ENCODE data around the gene FURIN. TPM values are rescaled to one million over a fixed set of nuclear protein-coding genes. Genes with fewer than 3 reads are reported as not detected.

The FURIN gene
- total RNA-seq, 4 donors from 2014 or later: 28.7 to 71.1 (median 42.4) TPM

GRCh38 chr15:90909976-90910375 lies 41.6 kb downstream of the FURIN start:
- Histone ChIP-seq H3K4me3 (no peak overlapping the region), H3K27ac (peak overlapping the region in 3 of 4 donors; percentile 56 to 96 (median 94)), H3K36me3 (peaks cover 7 to 87% (median 66%) of the 10 kb centered on the region in 3 donors), H3K27me3 (no peaks in the 10 kb centered on the region), H3K9me3 (no peaks in the 10 kb centered on the region), H3K4me1 (peaks cover 0 to 53% (median 35%) of the 10 kb centered on the region in 4 donors)
- 84 to 90% methylated on average over 8 of the region's 8 CpGs for WGBS, 2 donors
- no peak for DNase-seq (ENCODE audit: low spot score in 2 of 2)
- TF ChIP-seq, protein P1, sequence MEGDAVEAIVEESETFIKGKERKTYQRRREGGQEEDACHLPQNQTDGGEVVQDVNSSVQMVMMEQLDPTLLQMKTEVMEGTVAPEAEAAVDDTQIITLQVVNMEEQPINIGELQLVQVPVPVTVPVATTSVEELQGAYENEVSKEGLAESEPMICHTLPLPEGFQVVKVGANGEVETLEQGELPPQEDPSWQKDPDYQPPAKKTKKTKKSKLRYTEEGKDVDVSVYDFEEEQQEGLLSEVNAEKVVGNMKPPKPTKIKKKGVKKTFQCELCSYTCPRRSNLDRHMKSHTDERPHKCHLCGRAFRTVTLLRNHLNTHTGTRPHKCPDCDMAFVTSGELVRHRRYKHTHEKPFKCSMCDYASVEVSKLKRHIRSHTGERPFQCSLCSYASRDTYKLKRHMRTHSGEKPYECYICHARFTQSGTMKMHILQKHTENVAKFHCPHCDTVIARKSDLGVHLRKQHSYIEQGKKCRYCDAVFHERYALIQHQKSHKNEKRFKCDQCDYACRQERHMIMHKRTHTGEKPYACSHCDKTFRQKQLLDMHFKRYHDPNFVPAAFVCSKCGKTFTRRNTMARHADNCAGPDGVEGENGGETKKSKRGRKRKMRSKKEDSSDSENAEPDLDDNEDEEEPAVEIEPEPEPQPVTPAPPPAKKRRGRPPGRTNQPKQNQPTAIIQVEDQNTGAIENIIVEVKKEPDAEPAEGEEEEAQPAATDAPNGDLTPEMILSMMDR (IDR thresholded peaks at IDR 0.05): no peak
- TF ChIP-seq EP300 (IDR thresholded peaks at IDR 0.05) (no peak), POLR2A (IDR thresholded peaks at IDR 0.05) (no peak)

DNA sequence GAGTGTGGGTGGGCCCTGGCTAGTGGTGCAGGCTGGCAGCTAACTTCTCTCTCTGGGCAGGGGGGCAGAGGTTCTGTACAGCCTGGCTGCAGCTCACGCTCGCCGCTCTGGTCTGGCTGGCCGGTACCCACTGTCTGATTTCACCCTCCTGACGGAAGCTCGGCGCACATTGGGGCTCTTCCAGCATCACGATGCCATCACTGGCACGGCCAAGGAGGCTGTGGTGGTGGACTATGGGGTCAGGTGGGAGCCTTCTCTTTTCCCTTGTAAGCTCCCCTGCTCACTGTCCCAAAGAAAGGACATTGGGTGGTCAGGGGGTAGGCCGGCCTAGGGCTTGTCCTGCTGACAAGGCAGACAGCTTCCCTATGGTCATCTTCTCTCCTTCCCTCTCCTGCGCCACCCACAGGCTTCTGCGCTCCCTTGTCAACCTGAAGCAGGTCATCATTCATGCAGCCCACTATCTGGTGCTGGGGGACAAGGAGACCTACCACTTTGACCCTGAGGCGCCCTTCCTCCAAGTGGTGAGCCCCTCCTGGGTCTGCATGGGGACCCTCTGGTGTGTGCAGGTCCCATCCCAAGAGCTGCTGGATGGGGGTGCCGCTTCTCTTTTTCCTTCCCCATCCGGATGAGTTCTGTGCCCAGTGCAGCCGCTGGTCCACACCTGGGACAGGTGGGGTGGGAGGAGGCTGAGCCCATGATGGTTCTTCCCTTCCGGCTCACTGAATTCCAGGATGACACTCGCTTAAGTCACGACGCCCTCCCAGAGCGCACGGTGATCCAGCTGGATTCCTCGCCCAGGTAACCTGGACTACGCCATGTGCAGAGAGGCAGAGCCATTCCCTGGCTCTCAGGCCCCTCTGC lies 42.3 kb downstream of the FURIN start:
- peaks cover 9 to 87% (median 60%) of the 10 kb centered on the region in 3 donors for H3K36me3 ChIP-seq

DNA sequence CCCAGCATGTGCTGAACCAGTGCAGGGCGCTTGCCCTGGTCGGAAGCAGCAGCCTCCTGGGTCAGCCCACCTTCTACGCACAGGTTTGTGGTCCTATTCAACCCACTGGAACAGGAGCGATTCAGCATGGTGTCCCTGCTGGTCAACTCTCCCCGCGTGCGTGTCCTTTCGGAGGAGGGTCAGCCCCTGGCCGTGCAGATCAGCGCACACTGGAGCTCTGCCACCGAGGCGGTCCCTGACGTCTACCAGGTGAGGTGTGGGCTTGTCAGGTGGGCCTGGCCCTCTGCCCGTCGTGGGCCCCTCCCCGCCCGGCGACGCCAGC lies 42.9 kb downstream of the FURIN start:
- H3K36me3 ChIP-seq: peaks cover 9 to 87% (median 54%) of the 10 kb centered on the region in 3 donors
- WGBS, 2 donors: 90 to 93% methylated on average over 6 to 19 of the region's 19 CpGs

More for the DNA sequence above, 42.3 kb downstream of the FURIN start:
- H3K4me1 ChIP-seq: peaks cover 0 to 51% (median 32%) of the 10 kb centered on the region in 4 donors
- H3K27me3 ChIP-seq: no peaks in the 10 kb centered on the region
- peak overlapping the region in 2 of 4 donors; percentile 94 to 96 for H3K27ac ChIP-seq
- no peak for DNase-seq (ENCODE audit: low spot score in 2 of 2)
- H3K4me3 ChIP-seq: no peak overlapping the region
- no peaks in the 10 kb centered on the region for H3K9me3 ChIP-seq
- TF ChIP-seq, protein P1 (IDR thresholded peaks at IDR 0.05): no peak
- no peak for TF ChIP-seq EP300 (IDR thresholded peaks at IDR 0.05)
- 92 to 95% methylated on average over 21 to 24 of the region's 24 CpGs for whole genome bisulfite sequencing, 2 donors

GRCh38 chr15:90911906-90912769 lies 43.8 kb downstream of the FURIN start:
- TF ChIP-seq, protein P1 (IDR thresholded peaks at IDR 0.05): no peak
- TF ChIP-seq POLR2A (IDR thresholded peaks at IDR 0.05) (no peak), EP300 (IDR thresholded peaks at IDR 0.05) (no peak)
- no peaks in the 10 kb centered on the region for H3K27me3 ChIP-seq
- WGBS, 2 donors: 89 to 90% methylated on average over 18 to 30 of the region's 30 CpGs
- H3K9me3 ChIP-seq: no peaks in the 10 kb centered on the region
- peaks cover 12 to 87% (median 46%) of the 10 kb centered on the region in 3 donors for H3K36me3 ChIP-seq
- no peak overlapping the region for H3K4me3 ChIP-seq
- no peak overlapping the region for H3K27ac ChIP-seq
- peaks cover 0 to 36% (median 23%) of the 10 kb centered on the region in 4 donors for H3K4me1 ChIP-seq
- no peak for DNase-seq (ENCODE audit: low spot score in 2 of 2)

More for the DNA sequence above, 42.9 kb downstream of the FURIN start:
- no peaks in the 10 kb centered on the region for H3K9me3 ChIP-seq
- DNase-seq (ENCODE audit: low spot score in 2 of 2): no peak
- peaks cover 0 to 45% (median 31%) of the 10 kb centered on the region in 4 donors for H3K4me1 ChIP-seq
- H3K27me3 ChIP-seq: no peaks in the 10 kb centered on the region
- no peak overlapping the region for H3K27ac ChIP-seq
- H3K4me3 ChIP-seq: no peak overlapping the region
- TF ChIP-seq EP300 (IDR thresholded peaks at IDR 0.05) (no peak), POLR2A (IDR thresholded peaks at IDR 0.05) (no peak)
- TF ChIP-seq, protein P1 (IDR thresholded peaks at IDR 0.05): no peak

Measured in tibial nerve (tissue), 4 donors.